ENCODE data around the gene CAPNS2.

The CAPNS2 gene

GRCh38 chr16:55552621-55553020 lies 13.9 kb upstream of the CAPNS2 start:
- H3K27me3 ChIP-seq (ENCODE audit: insufficient read depth, poor library complexity, severe bottlenecking): no peaks in the 10 kb centered on the region
- no peak overlapping the region for H3K4me3 ChIP-seq (replicated peaks; ENCODE audit: insufficient read depth, low read length)
- H3K27ac ChIP-seq (replicated peaks): no peak overlapping the region
- no peak for DNase-seq (ENCODE audit: low read depth in 1 of 2, low spot score in 1 of 2)
- no peak for TF ChIP-seq REST (IDR thresholded peaks at IDR 0.05; ENCODE audit: insufficient replicate concordance, low read depth)
- no peak for TF ChIP-seq GABPA (IDR thresholded peaks at IDR 0.05; ENCODE audit: low read depth)
- TF ChIP-seq SPI1 (IDR thresholded peaks at IDR 0.05; ENCODE audit: borderline replicate concordance, low read depth): no peak
- no peak for TF ChIP-seq POLR2AphosphoS5 (IDR thresholded peaks at IDR 0.05; ENCODE audit: low read depth)
- TF ChIP-seq CTCF (IDR thresholded peaks at IDR 0.05; ENCODE audit: insufficient read depth, low read length): no peak

- DNase-seq (ENCODE audit: low read depth in 1 of 2, low spot score in 1 of 2): no peak
- no peak overlapping the region for H3K27ac ChIP-seq (replicated peaks)
- no peak overlapping the region for H3K4me3 ChIP-seq (replicated peaks; ENCODE audit: insufficient read depth, low read length)
- no peaks in the 10 kb centered on the region for H3K27me3 ChIP-seq (ENCODE audit: insufficient read depth, poor library complexity, severe bottlenecking)
- TF ChIP-seq POLR2AphosphoS5 (IDR thresholded peaks at IDR 0.05; ENCODE audit: low read depth): no peak
- no peak for TF ChIP-seq SPI1 (IDR thresholded peaks at IDR 0.05; ENCODE audit: borderline replicate concordance, low read depth)
- no peak for TF ChIP-seq CTCF (IDR thresholded peaks at IDR 0.05; ENCODE audit: insufficient read depth, low read length)
- TF ChIP-seq GABPA (IDR thresholded peaks at IDR 0.05; ENCODE audit: low read depth): no peak
- no peak for TF ChIP-seq REST (IDR thresholded peaks at IDR 0.05; ENCODE audit: insufficient replicate concordance, low read depth)
Observed at GRCh38 chr16:55555436-55555835, 11.0 kb upstream of the CAPNS2 start.

- no peaks in the 10 kb centered on the region for H3K27me3 ChIP-seq (ENCODE audit: insufficient read depth, poor library complexity, severe bottlenecking)
- no peak overlapping the region for H3K27ac ChIP-seq (replicated peaks)
- no peak for DNase-seq (ENCODE audit: low read depth in 1 of 2, low spot score in 1 of 2)
- no peak overlapping the region for H3K4me3 ChIP-seq (replicated peaks; ENCODE audit: insufficient read depth, low read length)
- TF ChIP-seq SPI1 (IDR thresholded peaks at IDR 0.05; ENCODE audit: borderline replicate concordance, low read depth) (no peak), POLR2AphosphoS5 (IDR thresholded peaks at IDR 0.05; ENCODE audit: low read depth) (no peak), REST (IDR thresholded peaks at IDR 0.05; ENCODE audit: insufficient replicate concordance, low read depth) (no peak), GABPA (IDR thresholded peaks at IDR 0.05; ENCODE audit: low read depth) (no peak)
Observed at GRCh38 chr16:55557186-55557585, 9.3 kb upstream of the CAPNS2 start.
